SJCRH30 (cell line): ENCODE results near the gene TPST2. TPM values are rescaled to one million over a fixed set of nuclear protein-coding genes. Genes with fewer than 3 reads are reported as not detected.
A peak's percentile ranks its signal among the peaks of the same experiment; 100 is the strongest.

Source experiments
- DNase-seq, 2 experiments: peaks; one replicate each; pipeline ENCODE4 v3.0.0-alpha.2; 2015 to 2020
- H3K27ac ChIP-seq: fragments of 250-450 bp; sonication (Bioruptor Pico); 2 replicates; pipeline ENCODE4 v1.5.1; 2020; ENCODE audit warnings: mild to moderate bottlenecking, moderate library complexity
- H3K27me3 ChIP-seq: fragments of 250-450 bp; sonication (Bioruptor Pico); 2 replicates; pipeline ENCODE4 v1.5.1; 2020; ENCODE audit warnings: mild to moderate bottlenecking, moderate library complexity
- H3K36me3 ChIP-seq: fragments of 250-450 bp; sonication (Bioruptor Pico); 2 replicates; pipeline ENCODE4 v1.5.1; 2020; ENCODE audit warnings: mild to moderate bottlenecking, moderate library complexity
- H3K4me1 ChIP-seq: fragments of 250-450 bp; sonication (Bioruptor Pico); 2 replicates; pipeline ENCODE4 v1.5.1; 2020; ENCODE audit warnings: mild to moderate bottlenecking, moderate library complexity
- H3K4me3 ChIP-seq: fragments of 250-450 bp; sonication (Bioruptor Pico); 2 replicates; pipeline ENCODE4 v1.5.1; 2020; ENCODE audit warnings: mild to moderate bottlenecking, moderate library complexity
- H3K9me3 ChIP-seq: fragments of 250-450 bp; sonication (Bioruptor Pico); replicated peaks from 2 replicates; pipeline ENCODE4 v1.5.1; 2020; ENCODE audit warnings: mild to moderate bottlenecking, moderate library complexity
- total RNA-seq: library from RNA; depleted of rRNA; stranded (reverse); fragments of >200 nt; shearing (Covaris generic); gene quantifications from 2 replicates; pipeline ENCODE4 v1.2.3, GENCODE V29; 2014

Gene TPST2
- total RNA-seq, 1 experiment from 2014 or later, result 15.0 TPM

DNA sequence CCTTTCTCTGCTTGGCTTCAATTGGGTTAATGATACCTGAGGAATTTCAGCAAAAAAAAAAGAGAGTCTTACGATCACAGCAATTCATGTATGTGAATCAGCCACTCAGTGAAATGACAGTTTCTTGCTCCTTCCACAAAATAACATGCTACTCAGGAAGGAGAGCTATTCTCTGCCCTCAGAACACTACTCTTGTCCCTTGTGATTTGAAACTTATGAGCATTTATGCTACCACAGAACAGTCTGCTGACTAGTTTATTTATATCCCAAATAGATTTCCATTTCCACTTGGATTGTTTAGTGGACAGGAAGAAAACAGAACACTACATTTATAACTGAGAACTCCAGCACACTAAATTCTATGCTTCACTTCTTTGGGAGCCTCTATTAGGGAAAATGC, 86.2 kb downstream of the TPST2 start:
- no peak for DNase-seq
- H3K27me3 ChIP-seq, result no peaks in the 10 kb centered on the region
- H3K27ac ChIP-seq, result no peak overlapping the region
- H3K36me3 ChIP-seq, result peaks cover 74% of the 10 kb centered on the region
- no peaks in the 10 kb centered on the region for H3K9me3 ChIP-seq
- no peak overlapping the region for H3K4me3 ChIP-seq
- peaks cover 3% of the 10 kb centered on the region; the same call in 1 of the 2 replicates for H3K4me1 ChIP-seq

DNA sequence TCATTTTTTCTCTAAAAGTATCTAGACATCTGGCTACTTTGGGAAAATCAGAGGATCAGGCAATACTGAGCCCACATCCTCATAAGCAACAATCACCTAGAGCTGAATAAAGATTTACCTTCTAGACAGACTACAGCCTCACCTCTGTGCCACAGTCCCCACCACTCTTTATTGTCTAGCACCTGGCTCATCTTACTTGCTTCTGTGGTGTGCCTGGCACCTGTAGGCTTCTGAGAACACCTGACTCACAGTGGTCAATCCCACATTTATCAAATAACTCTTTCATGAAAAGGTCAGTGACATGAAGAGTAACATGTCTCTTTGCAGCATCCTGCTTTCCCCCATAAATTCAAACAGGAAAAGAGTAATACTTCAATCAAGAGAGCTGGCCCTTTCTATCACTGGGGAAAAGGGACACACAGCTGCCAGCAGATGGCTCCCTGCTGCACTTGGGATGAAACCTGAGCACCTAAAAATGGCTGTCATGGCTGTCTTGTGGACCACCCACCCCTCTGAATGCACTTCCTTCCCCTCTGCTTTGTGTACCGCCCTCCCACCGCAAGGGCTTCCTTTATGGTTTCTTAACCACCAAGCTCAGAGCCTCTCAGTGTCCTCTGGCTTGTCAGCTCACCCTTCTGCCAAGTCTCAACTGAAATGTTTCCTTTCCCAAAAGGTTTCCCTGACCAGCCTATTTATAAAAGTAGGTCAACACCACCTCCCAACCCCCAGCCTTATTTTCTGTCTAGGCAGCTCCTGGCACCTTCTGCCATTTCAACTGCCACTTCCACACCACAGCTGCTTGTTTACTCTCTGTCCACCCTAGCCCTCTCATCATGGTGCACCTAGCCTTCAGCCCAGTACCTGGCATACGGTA, 87.0 kb downstream of the TPST2 start:
- Histone ChIP-seq H3K27ac (no peak overlapping the region), H3K27me3 (no peaks in the 10 kb centered on the region), H3K9me3 (no peaks in the 10 kb centered on the region), H3K36me3 (peaks cover 75% of the 10 kb centered on the region), H3K4me1 (peaks cover 3% of the 10 kb centered on the region; the same call in 1 of the 2 replicates), H3K4me3 (no peak overlapping the region)
- DNase-seq, result peak; percentile 49 to 62

DNA sequence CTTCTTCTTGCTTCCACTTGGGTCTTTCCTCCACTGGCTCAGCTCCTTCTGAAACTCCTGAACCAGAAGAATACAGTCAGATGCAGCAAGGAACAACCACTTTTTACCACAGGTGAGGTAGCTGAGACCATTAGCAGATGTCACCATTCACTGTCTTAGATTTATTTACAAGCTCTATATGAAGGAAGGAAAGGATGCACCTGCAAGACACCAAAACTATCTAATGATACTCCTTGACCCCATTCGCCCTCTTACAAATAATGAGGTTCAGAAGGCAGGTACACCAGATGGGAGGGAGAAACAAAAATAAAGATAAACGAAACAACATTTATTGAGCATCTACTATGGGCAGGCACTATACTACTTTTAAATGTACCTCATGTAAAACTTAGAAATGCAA, 87.9 kb downstream of the TPST2 start:
- Histone ChIP-seq H3K27ac (no peak overlapping the region), H3K4me1 (peaks cover 3% of the 10 kb centered on the region; the same call in 1 of the 2 replicates), H3K9me3 (no peaks in the 10 kb centered on the region), H3K27me3 (no peaks in the 10 kb centered on the region), H3K4me3 (no peak overlapping the region), H3K36me3 (peaks cover 74% of the 10 kb centered on the region)
- DNase-seq, result no peak

DNA sequence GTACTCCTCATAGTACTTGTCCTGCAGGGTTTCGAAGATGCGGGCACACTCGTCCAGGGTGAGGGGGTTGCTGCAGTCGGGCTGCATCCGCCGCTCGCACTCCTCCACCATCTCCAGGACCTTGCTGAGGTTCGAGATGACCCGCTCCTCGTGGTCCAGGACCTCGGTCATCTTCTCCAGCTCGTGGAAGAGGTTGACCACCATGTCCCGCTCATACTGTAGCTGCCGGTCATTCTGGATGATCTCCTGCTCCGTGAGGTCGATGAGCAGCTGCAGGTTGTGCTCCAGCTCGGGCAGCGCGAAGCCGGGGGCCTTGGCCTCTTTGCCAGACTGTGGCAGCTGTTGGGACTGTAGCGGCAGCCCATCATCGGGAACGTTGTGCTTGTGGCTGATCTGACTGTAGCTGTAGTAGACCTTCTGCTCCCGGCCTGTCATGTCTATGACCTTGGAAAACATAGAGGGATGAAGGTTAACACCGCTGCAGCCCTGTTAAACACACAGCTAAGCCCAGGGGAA, 90.7 kb downstream of the TPST2 start:
- Histone ChIP-seq H3K36me3 (peaks cover 73% of the 10 kb centered on the region), H3K4me1 (peaks cover 3% of the 10 kb centered on the region; the same call in 1 of the 2 replicates), H3K27me3 (no peaks in the 10 kb centered on the region), H3K27ac (no peak overlapping the region), H3K9me3 (no peaks in the 10 kb centered on the region), H3K4me3 (no peak overlapping the region)
- DNase-seq, result no peak

DNA sequence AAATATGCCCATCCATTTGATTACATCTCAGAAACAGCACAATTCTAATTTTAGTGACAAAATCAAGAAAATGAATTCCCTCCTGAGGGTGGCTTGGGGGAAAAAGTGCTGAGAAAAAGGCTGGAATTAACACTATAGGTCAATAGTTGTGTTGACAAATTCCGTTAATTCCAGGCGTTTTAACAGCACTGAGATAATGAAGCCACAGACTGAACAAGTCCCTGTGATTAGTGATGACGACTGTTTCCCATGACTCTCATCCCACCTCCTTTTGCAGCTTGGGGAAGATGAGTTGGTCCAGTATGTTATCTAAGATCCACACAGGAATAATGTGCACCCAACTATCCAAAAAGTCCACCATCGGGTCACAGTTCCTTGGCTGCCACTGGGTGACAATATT, 93.5 kb downstream of the TPST2 start:
- H3K27ac ChIP-seq, result no peak overlapping the region

DNA sequence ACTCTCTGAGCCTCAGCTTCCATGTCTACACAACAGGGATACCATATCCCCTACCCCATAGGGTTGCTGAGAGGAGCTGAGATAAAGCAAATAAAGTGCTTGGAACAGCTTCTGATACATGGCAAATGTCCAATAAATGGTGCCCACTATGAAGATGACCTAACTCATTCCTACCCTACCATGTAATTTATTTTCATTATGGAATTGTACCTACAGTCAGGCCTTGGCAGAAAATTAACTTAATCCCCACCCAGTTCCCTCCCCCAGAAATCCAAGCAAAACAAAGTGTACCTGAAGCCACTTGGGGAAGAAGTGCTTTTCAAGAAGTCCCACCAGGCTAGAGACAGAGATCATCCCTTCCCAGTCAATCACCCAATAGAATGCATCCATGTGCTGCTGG, 95.4 kb downstream of the TPST2 start:
- no peak overlapping the region for H3K4me3 ChIP-seq
- DNase-seq, result no peak
- H3K4me1 ChIP-seq, result no peaks in the 10 kb centered on the region
- no peak overlapping the region for H3K27ac ChIP-seq
- no peaks in the 10 kb centered on the region for H3K9me3 ChIP-seq
- peaks cover 65% of the 10 kb centered on the region for H3K36me3 ChIP-seq
- no peaks in the 10 kb centered on the region for H3K27me3 ChIP-seq

More for the DNA sequence above, 93.5 kb downstream of the TPST2 start:
- Histone ChIP-seq H3K36me3 (peaks cover 66% of the 10 kb centered on the region), H3K4me3 (no peak overlapping the region), H3K9me3 (no peaks in the 10 kb centered on the region), H3K4me1 (no peaks in the 10 kb centered on the region), H3K27me3 (no peaks in the 10 kb centered on the region)
- no peak for DNase-seq

DNA sequence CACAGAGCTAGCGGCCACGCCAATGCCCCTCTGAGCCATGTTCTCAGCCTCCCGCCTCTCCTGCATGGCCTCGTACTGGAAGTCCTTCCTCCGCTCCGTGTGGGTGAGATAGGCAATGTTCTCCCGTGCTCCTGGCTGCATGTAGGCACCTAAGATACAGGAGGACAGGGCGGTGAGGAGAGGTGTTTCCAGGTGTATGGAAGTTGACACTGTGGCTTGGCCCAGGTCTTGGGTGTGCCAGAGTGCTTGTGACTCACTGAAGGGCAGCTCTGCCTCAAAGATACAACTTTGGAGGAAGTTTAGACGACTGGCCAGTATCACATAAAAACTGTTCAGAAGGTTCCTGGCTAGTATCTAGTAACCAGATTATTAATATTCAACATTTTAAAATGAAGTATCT, 97.7 kb downstream of the TPST2 start:
- Histone ChIP-seq H3K27me3 (no peaks in the 10 kb centered on the region), H3K4me1 (no peaks in the 10 kb centered on the region), H3K9me3 (no peaks in the 10 kb centered on the region), H3K36me3 (peaks cover 56% of the 10 kb centered on the region), H3K27ac (no peak overlapping the region), H3K4me3 (no peak overlapping the region)
- no peak for DNase-seq

DNA sequence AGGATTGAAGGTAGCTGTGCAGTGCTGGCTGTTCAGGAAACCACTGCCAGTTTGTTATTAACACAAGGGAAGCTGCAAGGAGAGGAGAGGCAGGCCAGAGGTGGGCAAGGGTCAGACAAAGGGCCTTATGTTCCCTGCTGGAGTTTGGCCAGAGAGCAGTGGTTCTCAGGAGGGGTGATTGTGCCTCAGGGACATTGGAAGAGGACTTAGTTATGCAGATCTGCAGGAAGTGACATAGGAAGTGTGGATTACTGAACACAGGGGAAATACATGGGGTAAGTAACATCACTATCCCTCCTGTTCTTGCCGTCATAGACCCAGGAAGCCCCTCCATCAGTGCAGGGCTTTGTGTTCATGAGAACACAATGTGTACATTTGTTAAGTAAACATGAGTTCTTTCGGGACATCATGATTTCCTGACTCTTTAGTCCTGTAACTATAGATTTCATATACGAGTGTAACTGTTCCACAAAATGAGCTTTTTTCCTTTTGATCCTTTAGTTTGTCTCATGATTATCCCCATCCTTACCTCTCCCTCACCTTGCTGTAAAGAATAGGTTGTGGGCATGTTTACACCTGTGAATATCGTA, 100.4 kb downstream of the TPST2 start:
- H3K36me3 ChIP-seq, result peaks cover 40% of the 10 kb centered on the region
- H3K27ac ChIP-seq, result no peak overlapping the region
- no peak overlapping the region for H3K4me3 ChIP-seq
- H3K27me3 ChIP-seq, result no peaks in the 10 kb centered on the region
- DNase-seq, result peak; percentile 36 to 64
- no peaks in the 10 kb centered on the region for H3K9me3 ChIP-seq
- H3K4me1 ChIP-seq, result no peaks in the 10 kb centered on the region

DNA sequence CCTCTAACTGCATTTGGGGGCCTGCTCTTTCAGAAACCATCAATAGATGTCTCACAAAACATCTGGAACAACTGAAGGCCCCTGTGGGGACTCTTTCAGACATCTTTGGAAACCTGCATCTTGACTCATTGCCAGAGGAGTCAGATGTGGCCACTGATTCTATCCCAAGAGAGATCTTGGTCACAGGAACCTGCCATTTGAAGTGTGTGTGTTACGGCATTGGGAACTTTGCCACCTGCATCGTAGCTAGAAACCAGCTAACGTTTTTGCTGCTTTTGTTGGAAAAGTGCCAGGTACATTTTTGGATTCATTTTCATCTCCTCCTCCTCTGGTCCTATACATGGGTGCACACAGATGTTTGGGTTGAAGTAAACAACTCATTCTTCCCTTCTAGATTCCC, 101.9 kb downstream of the TPST2 start:
- Histone ChIP-seq H3K4me1 (peaks cover under 1% of the 10 kb centered on the region), H3K27ac (no peak overlapping the region), H3K9me3 (no peaks in the 10 kb centered on the region), H3K4me3 (no peak overlapping the region), H3K27me3 (no peaks in the 10 kb centered on the region), H3K36me3 (peaks cover 28% of the 10 kb centered on the region)
- no peak for DNase-seq

DNA sequence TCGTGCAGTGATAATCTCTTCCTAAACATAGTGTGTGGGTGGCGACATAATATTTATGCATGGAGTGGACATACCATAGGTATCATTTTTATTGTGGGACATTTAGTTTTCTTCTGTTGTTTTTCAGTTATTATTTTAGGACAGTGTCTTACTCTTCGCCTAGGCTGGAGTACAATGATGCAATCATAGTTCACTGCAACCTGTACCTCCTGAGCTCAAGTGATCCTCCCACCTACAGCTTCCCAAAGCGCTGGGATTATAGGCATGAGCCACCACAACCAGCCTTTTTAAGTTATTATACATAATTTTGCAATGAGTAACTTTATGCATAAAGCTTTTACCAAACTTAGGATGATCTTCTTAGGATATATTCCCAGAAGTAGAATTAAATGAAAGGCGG, 103.5 kb downstream of the TPST2 start:
- H3K27me3 ChIP-seq, result no peaks in the 10 kb centered on the region
- no peaks in the 10 kb centered on the region for H3K9me3 ChIP-seq
- H3K4me3 ChIP-seq, result no peak overlapping the region
- H3K27ac ChIP-seq, result no peak overlapping the region
- peaks cover 19% of the 10 kb centered on the region; the same call in 1 of the 2 replicates for H3K36me3 ChIP-seq
- peaks cover 8% of the 10 kb centered on the region for H3K4me1 ChIP-seq
- no peak for DNase-seq

DNA sequence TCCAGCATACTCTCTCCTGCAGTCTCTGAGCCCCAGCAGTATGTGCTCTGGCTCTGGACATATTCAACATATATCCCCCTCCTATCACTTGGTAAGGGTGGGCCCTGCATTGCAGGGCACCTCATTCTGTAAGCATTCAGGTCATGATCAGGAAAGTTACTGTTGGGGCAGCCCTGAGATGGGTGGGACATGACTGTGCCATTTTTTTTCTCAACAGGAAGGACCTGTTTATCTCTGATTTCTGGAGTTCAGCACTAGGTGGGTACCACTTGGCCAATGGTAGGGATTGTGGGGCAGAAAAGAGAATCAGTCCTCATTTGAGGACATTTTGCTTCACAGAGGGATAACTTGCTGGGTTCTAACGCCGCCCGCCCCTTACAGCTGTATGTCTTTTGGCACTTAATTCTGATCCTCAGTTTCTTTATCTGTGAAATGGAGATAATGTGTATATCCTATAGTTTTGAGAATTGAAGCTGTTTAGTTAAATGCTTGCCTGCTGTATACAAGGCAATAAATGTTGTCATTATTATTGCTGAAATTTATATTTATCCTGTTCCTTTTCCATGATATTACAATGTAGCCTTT, 104.0 kb downstream of the TPST2 start:
- Histone ChIP-seq H3K4me3 (no peak overlapping the region), H3K36me3 (peaks cover 14% of the 10 kb centered on the region; the same call in 1 of the 2 replicates), H3K4me1 (peaks cover 8% of the 10 kb centered on the region), H3K27me3 (no peaks in the 10 kb centered on the region), H3K9me3 (no peaks in the 10 kb centered on the region), H3K27ac (no peak overlapping the region)
- DNase-seq, result no peak

DNA sequence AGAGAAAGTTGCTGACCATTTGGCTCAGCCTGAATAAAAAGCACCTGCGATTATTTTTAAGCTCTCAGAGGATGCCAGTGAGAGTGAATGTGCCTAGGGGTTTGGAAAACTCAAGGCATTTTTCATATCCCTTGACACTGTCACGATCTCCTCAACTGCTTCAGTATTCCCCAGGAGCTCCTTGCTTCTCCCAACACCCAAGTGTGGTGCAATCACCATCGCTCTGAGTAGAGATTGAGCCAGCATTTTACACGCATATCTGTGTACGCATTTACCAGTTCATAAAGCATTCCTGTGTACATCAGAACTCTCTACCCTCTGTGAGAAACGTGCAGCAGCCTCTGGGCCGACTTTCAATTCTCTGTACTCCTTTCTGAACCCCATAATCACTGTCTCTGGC, 104.9 kb downstream of the TPST2 start:
- Histone ChIP-seq H3K9me3 (no peaks in the 10 kb centered on the region), H3K4me3 (no peak overlapping the region), H3K4me1 (peaks cover 8% of the 10 kb centered on the region), H3K27me3 (no peaks in the 10 kb centered on the region), H3K36me3 (peaks cover 9% of the 10 kb centered on the region; the same call in 1 of the 2 replicates), H3K27ac (no peak overlapping the region)
- DNase-seq, result no peak

DNA sequence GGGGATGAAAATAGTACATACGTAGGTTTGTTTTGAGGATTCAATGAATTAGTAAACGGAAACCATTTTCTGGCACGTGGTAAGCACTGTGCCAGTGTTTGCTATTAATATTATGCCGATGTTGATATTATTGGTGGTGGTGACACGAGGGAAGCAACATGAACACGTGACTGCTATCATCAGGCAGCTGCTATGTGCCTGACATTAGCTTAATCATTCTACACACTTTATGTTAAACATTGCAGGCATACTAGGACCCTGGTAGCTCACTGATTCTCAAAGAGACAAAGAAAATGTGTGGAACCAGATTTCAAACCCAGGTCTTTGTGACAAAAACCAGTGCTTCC, 105.6 kb downstream of the TPST2 start:
- H3K9me3 ChIP-seq, result no peaks in the 10 kb centered on the region
- peak overlapping the region; percentile 89; the same call in 1 of the 2 replicates for H3K27ac ChIP-seq
- peaks cover 8% of the 10 kb centered on the region for H3K4me1 ChIP-seq
- peaks cover 7% of the 10 kb centered on the region; the same call in 1 of the 2 replicates for H3K36me3 ChIP-seq
- DNase-seq, result no peak
- no peaks in the 10 kb centered on the region for H3K27me3 ChIP-seq
- peak overlapping the region; percentile 92 for H3K4me3 ChIP-seq

DNA sequence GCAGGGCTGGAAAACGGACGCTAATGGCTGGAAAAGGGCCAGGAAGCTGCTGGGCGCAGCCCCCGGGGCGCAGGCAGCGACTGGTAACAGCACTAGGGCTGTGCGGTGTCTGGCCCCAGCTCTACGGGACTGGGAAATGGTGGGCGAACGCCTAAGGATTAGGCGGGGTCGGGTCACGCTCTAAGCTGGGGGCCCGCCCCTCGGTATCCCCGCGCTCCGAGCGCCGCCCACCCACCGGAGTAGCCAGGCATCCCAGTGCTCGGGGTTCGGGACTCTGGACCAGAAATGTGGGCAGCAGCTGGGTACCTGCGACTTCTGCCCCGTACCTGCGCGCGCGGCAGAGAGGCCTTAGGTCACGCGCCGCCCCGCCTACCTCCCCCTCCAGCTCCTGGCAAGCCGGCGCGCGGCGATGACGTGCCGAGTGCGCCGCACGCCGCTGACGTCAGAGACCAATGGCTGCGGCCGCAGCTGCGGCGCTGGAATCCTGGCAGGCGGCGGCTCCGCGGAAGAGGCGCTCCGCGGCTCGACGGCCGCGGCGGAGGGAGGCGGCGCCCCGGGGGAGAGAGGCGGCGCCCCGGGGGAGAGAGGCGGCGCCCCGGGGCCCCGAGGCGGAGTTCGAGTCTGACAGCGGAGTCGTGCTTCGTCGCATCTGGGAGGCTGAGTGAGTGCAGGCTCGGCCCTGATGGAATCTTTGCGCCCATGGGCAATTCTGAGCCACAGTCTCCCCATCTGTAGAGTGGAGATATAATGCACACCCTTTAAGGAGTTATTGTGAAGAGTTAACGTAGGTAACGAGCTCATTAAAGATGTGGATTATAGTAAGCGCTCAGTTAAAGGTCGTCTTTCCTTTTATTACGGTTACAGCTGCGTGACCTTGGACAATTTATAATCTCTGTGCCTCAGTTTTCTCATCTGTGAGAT, 106.2 kb downstream of the TPST2 start, which contains the start of the genes HPS4 and SRRD:
HPS4 (minus strand) TSS at position 345 of the 921 bp plus-strand sequence. CDS start 2,021 bp downstream, outside the sequence.
SRRD (plus strand) TSS at position 439 of the 921 bp plus-strand sequence; CDS start at position 453, 14 bp downstream.
- peaks cover 8% of the 10 kb centered on the region for H3K4me1 ChIP-seq
- peak within 1 kb of the TSS; percentile 92 for H3K4me3 ChIP-seq
- DNase-seq, result peak; percentile 82 to 89
- peak within 1 kb of the TSS; percentile 89 for H3K27ac ChIP-seq
- peaks cover 4% of the 10 kb centered on the region; the same call in 1 of the 2 replicates for H3K36me3 ChIP-seq
- H3K27me3 ChIP-seq, result no peaks in the 10 kb centered on the region
- no peaks in the 10 kb centered on the region for H3K9me3 ChIP-seq
